Omental fat pad (tissue), 4 donors: Measurements from ENCODE around the gene MYO1B. TPM values are rescaled to one million over a fixed set of nuclear protein-coding genes. Genes with fewer than 3 reads are reported as not detected.

ENCODE experiments used
- ATAC-seq: fragments of 150-250 bp; one replicate; pipeline ENCODE4 v1.9.1; 2016; ENCODE audit warnings: mild to moderate bottlenecking, moderate library complexity; ENCODE audit not compliant: low FRiP score
- DNase-seq: peaks from one replicate; pipeline ENCODE4 v3.0.0-alpha.2; 2019; ENCODE audit warnings: low spot score
- CTCF ChIP-seq, 3 donors: fragments of 450-650 bp; IDR thresholded peaks; one replicate each; pipeline ENCODE4 v1.5.1; 2016 to 2017; ENCODE audit warnings: antibody characterized with exemption in 3 of 3, mild to moderate bottlenecking in 3 of 3, moderate library complexity in 2 of 3
- total RNA-seq, 4 donors: library from RNA; depleted of rRNA; stranded (reverse); fragments of >200 nt; gene quantifications; one replicate each; pipeline ENCODE4 v1.1.0, GENCODE V29; 2016

MYO1B gene
- total RNA-seq, 4 donors from 2014 or later, result 37.7 to 118 (median 59.8) TPM

GRCh38 chr2:191401287-191401686 lies 156.1 kb downstream of the MYO1B start:
- TF ChIP-seq CTCF (IDR thresholded peaks at IDR 0.05), result no peak
- DNase-seq, result no peak
- ATAC-seq, result no peak

GRCh38 chr2:191402966-191403565 lies 157.9 kb downstream of the MYO1B start:
- no peak for ATAC-seq
- no peak for TF ChIP-seq CTCF (IDR thresholded peaks at IDR 0.05)
- DNase-seq, result no peak

GRCh38 chr2:191404568-191404991 lies 159.4 kb downstream of the MYO1B start:
- DNase-seq, result no peak
- ATAC-seq, result no peak

GRCh38 chr2:191405546-191405945 lies 160.3 kb downstream of the MYO1B start:
- DNase-seq (no peak), ATAC-seq (no peak)
- TF ChIP-seq CTCF (IDR thresholded peaks at IDR 0.05), result no peak

More at GRCh38 chr2:191404568-191404991, 159.4 kb downstream of the MYO1B start:
- no peak for TF ChIP-seq CTCF (IDR thresholded peaks at IDR 0.05)

- ATAC-seq (no peak), DNase-seq (no peak)
- TF ChIP-seq CTCF (IDR thresholded peaks at IDR 0.05), result no peak
These were observed 165.6 kb downstream of the MYO1B start for GRCh38 chr2:191410646-191411436.

- TF ChIP-seq CTCF (IDR thresholded peaks at IDR 0.05), result no peak
- DNase-seq (no peak), ATAC-seq (no peak)
These were observed 166.3 kb downstream of the MYO1B start for GRCh38 chr2:191411472-191411871.

GRCh38 chr2:191412353-191412752 lies 167.1 kb downstream of the MYO1B start:
- TF ChIP-seq CTCF (IDR thresholded peaks at IDR 0.05), result no peak
- ATAC-seq (no peak), DNase-seq (no peak)
